Astrocyte of the cerebellum (primary cell): ENCODE data around the gene FBXL7.

Source experiments
- DNase-seq: peaks from one replicate; pipeline ENCODE4 v3.0.0-alpha.2; 2011; ENCODE audit warnings: low read depth
- H3K4me3 ChIP-seq: 2 replicates; pipeline ENCODE4 v1.5.1; 2011; ENCODE audit warnings: mild to moderate bottlenecking, low read depth, low read length, moderate library complexity
- CTCF ChIP-seq: IDR thresholded peaks from 2 replicates; pipeline ENCODE4 v1.5.1; 2012; ENCODE audit warnings: low read length, low read depth, moderate library complexity, mild to moderate bottlenecking; ENCODE audit errors: missing control alignments
- in situ Hi-C: cut with HindIII; loops from 2 replicates; pipeline ENCODE4 v1.10.0; 2017; ENCODE audit warnings: low sequenced_read_pairs

Gene FBXL7

GRCh38 chr5:15983392-15983791 lies 483.4 kb downstream of the FBXL7 start:
- in situ Hi-C loops, result loop anchor here (25.0 kb wide), 1 partner anchor 521 kb away; no protein-coding TSS in a partner anchor
- no peak for DNase-seq
- no peak overlapping the region for H3K4me3 ChIP-seq
- no peak for TF ChIP-seq CTCF
